GM19043 (cell line): ENCODE results near the gene NPHP4.

ENCODE experiments used
- ATAC-seq: cut with Tn5 transposase; IDR thresholded peaks from one replicate; pipeline ENCODE4 v1.9.1; 2021; ENCODE audit warnings: low read depth; ENCODE audit not compliant: unreplicated experiment

NPHP4 gene

GRCh38 chr1:5992814-5993555 is 760 bp upstream of the NPHP4 start:
- peak; percentile 1 for ATAC-seq

DNA sequence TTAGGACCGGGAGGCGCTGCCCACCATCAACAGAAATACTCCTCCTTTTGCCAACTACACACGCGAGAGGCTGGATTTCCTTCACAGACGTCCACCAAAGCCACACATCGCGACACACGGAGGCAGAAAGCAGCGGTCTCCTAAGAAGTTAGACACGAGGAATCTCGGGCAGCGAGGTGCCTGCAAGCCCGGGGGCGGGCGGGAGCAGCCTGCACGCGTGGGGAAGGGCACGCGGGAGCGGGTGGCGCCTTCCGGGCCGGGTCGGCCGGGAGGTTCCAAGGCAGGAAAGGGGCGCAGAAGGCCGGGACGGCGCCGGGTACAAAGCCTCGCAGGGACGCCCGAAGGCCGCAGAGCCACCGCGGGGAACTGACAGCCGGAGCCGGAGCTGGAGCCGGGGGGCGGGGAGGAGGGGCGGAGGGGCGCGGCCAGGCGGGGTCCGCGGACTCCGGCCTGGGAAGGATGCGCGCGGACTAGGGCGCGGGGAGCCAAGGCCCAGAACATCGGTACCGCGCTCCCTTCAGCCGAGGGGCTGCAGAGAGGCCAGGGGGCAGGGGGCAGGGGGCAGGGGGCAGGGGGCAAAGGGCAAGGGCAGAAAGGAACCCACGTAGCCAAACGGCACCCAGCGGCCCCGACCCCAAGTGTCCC is 722 bp downstream of the NPHP4 start:
- no peak for ATAC-seq

- ATAC-seq, result no peak
Measured at GRCh38 chr1:5990913-5991312, 1.3 kb downstream of the NPHP4 start.

- no peak for ATAC-seq
Measured at GRCh38 chr1:5989731-5990271, 2.4 kb downstream of the NPHP4 start.

DNA sequence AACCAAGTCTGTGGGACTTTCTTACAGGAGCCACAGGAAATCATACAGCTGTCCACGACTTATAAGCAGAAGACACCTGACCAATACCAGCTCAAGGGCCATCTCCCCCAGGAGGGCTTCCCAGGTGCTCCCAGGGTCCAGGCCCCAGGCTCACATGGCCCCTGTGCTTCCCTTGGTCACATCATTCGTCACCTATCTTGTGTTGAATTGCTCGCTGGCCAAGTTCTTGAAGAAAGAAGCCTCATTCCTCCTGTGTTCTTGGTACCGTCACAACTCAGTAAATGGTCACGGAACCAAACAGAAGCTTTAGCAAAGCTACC is 3.0 kb downstream of the NPHP4 start:
- ATAC-seq, result no peak

DNA sequence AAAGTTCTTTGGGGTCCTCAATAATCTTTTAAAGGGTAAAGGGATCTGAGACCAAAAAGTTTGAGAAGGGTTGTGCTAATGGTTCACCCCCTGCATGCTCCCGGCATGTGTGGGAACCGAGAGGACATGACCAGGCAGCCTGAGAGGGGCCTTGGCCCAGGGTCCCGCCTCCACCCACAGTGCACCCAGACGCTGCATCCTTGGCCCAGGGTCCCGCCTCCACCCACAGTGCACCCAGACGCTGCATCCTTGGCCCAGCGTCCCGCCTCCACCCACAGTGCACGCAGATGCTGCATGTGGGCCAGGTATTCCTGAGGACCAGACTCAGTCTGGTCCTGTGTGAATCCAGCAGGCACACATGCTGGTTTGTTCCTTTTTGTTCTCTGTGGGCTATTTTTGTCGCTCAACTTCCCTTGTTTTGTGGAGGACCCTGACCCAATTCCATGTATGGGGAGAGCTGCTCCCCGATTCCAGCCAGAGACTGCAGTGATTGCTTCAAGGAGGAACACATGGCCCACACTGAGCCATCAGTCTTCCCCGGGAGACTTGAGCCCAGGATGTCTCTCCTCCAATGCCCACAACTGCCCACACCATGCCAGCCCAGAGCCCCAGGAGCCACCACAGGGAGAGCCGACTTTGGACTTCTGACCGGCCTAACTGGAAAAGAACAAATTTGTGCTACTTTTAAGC is 3.5 kb downstream of the NPHP4 start:
- no peak for ATAC-seq

- ATAC-seq, result no peak
Measured at GRCh38 chr1:5986018-5986417, 6.2 kb downstream of the NPHP4 start.

DNA sequence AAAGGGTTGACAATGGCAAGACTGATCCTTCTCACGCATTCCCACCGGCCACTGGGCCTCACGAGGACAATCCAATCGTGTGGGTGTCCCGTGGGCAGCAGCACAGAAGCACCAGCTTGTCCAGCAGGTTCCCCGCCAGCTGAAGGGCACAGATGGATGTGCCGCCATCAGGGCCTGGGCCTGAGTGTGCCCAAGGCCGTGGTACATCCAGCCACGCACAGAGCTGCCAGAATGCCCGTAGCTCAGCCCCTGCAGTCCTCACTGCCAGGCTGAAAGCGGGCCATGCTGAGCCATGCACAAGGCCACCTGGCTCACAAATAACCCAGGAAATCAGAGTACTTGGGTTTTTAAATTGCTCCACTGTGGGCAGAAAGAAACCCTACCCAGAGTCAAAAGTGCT is 7.0 kb downstream of the NPHP4 start:
- ATAC-seq, result no peak

DNA sequence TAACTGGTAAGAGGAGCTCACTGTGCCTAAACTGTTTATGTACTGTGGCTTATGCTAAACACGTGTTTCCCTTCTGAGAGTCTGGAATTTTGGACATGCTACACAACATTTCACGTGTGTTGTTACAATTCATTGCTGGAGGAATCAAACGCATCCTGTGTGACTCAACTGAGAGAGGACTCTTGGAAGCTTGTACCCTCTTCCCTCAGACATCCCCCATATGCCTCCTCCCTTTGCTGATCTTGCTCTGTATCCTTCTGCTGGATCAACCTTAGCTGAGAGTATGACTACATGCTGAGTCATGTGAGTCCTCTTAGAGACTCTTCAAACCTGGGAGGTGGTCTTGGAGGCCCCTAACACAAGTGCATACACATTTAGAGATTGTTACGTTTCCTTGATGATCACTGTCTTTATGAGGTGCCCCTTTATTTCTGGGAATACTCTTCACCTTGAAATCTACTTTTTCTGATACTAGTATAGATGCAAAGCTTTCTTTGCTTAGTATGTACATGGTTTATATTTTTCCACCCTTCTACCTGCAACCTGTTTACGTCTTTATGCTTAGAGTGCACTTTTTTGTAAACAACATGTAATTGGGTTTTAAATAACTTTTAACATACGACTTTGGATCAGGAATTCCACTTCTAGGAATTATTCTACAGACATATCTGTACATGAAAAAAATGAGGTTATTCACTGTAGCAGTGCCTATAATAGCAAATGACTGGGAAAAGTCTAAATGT is 8.7 kb downstream of the NPHP4 start:
- ATAC-seq, result no peak

GRCh38 chr1:5982868-5983267 is 9.4 kb downstream of the NPHP4 start:
- ATAC-seq, result no peak

GRCh38 chr1:5982276-5982675 is 9.9 kb downstream of the NPHP4 start:
- no peak for ATAC-seq

DNA sequence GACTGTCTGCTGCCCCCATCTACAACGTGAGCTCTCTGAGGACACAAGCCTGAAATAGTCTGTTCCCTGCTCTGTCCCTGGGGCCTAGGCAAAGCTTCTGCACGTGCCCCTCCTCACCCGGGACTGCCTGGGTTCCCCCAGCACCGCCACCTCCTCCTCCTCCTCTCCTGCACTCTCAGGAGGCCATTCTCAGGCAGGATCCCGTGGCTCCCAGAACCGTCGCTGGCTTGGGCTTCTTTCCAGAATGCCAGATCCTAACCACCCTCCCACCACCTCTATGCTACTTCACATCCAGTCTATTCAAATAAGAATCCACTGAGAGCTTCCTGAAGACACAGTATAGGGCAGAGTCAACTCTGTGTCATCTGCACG is 11.2 kb downstream of the NPHP4 start:
- no peak for ATAC-seq

- ATAC-seq, result no peak
Measured at GRCh38 chr1:5980314-5981008, 11.8 kb downstream of the NPHP4 start.

- ATAC-seq, result no peak
Measured at GRCh38 chr1:5979536-5980313, 12.5 kb downstream of the NPHP4 start.

GRCh38 chr1:5978452-5978851 is 13.8 kb downstream of the NPHP4 start:
- ATAC-seq, result no peak

DNA sequence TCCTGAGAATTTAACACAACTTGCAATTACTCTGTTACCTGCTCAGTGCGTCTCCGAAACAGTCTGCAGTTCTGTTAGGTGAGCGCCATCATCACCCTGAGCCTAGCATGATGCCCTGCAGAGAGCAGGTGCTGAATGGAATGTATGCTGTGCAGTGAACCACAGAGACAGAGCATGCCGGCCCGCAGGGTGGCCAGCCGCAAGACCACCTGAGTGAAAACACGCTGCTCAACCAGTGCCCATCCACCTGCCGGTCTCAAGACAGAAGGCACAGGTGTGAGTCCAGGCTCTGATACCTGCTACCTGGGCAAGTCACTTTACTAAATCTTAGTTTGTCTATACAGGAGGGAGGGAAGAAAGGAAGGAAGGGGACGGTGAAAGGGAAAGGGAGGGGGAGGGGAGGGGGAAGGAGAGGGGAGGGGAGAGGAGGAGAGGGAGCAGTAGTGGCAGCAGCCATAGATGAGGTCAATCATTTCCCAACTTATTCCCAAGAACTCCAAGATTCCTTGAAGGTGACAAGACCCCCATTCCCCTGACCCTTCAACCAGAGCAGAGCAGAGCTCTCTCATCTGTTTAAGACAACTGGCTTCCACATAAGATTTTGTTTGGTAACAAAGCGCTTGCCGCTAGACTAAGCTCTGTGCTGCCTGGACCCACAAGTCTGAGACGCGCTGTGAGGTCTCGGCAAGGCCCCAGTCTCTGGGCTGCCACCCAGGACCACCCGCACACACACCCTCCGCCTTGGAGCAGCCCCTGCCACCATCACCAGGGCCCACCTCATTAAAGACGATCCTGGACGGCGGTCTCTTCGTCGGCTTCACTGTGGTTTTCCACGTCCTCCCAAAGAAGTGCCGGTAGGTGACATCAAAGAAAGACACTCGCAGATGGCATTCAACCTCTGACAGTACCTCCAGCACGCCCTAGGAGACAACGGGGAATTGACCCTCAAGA is 14.5 kb downstream of the NPHP4 start:
- no peak for ATAC-seq

GRCh38 chr1:5976726-5977493 is 15.3 kb downstream of the NPHP4 start:
- ATAC-seq, result no peak

DNA sequence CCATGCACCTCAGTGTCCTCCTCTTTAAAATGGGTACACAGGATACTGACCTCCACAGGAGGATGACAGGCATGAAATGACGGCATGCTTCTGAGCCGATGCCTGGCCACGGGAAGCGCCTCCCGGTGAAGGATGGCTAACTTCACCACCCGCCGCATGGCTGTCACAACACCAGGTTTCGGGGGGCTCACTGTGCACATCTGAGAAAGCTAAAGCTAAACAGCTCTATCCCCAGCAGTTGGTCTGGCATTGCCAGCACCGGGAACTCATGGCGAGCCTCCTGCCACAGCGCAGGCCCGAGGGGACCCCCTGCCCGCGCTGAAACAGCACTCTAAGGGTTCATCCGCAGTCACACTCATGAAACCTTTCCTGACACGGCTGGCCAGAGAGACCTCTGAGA is 16.0 kb downstream of the NPHP4 start:
- ATAC-seq, result no peak
